Measurements from ENCODE around the gene SBF2.

Gene SBF2

GRCh38 chr11:9969068-9969467 is 325.0 kb downstream of the SBF2 start:
- no peak overlapping the region for H2AFZ ChIP-seq (ENCODE audit: low read depth, low read length)
- H3K4me1 ChIP-seq (ENCODE audit: low read length) = peaks cover 12% of the 10 kb centered on the region
- no peaks in the 10 kb centered on the region for H3K9me3 ChIP-seq (ENCODE audit: insufficient read depth, low read length)
- H3K79me2 ChIP-seq (ENCODE audit: low read length) = no peaks in the 10 kb centered on the region
- H3K36me3 ChIP-seq (replicated peaks; ENCODE audit: low read depth, low read length) = no peaks in the 10 kb centered on the region
- no peak overlapping the region for H3K9ac ChIP-seq (ENCODE audit: low read length)
- no peak overlapping the region for H3K4me3 ChIP-seq (ENCODE audit: low read length)
- no peak overlapping the region for H3K27ac ChIP-seq (ENCODE audit: low read length)
- no peaks in the 10 kb centered on the region for H4K20me1 ChIP-seq (ENCODE audit: insufficient read depth, low read length)
- no peak for TF ChIP-seq EZH2phosphoT487 (IDR thresholded peaks at IDR 0.05; ENCODE audit: low read depth)
- no peak for TF ChIP-seq CTCF (IDR thresholded peaks at IDR 0.05; ENCODE audit: low read depth, low read length)
- peaks cover 13% of the 10 kb centered on the region for H3K27me3 ChIP-seq (ENCODE audit: low read depth, low read length)
- H3K4me2 ChIP-seq (ENCODE audit: low read length) = no peak overlapping the region

- Histone ChIP-seq H2AFZ (ENCODE audit: low read depth, low read length) (no peak overlapping the region), H3K4me1 (ENCODE audit: low read length) (peaks cover 25% of the 10 kb centered on the region), H3K36me3 (replicated peaks; ENCODE audit: low read depth, low read length) (no peaks in the 10 kb centered on the region), H3K9me3 (ENCODE audit: insufficient read depth, low read length) (no peaks in the 10 kb centered on the region), H3K4me3 (ENCODE audit: low read length) (no peak overlapping the region), H3K27me3 (ENCODE audit: low read depth, low read length) (peaks cover 7% of the 10 kb centered on the region; the same call in 1 of the 2 replicates), H3K4me2 (ENCODE audit: low read length) (peak overlapping the region; percentile 55), H3K27ac (ENCODE audit: low read length) (no peak overlapping the region), H3K79me2 (ENCODE audit: low read length) (no peaks in the 10 kb centered on the region), H4K20me1 (ENCODE audit: insufficient read depth, low read length) (no peaks in the 10 kb centered on the region), H3K9ac (ENCODE audit: low read length) (no peak overlapping the region)
- no peak for TF ChIP-seq EZH2phosphoT487 (IDR thresholded peaks at IDR 0.05; ENCODE audit: low read depth)
- TF ChIP-seq CTCF (IDR thresholded peaks at IDR 0.05; ENCODE audit: low read depth, low read length) = no peak
Measured at GRCh38 chr11:9962722-9963121, 331.3 kb downstream of the SBF2 start.

- H3K4me2 ChIP-seq (ENCODE audit: low read length) = no peak overlapping the region
- H3K36me3 ChIP-seq (replicated peaks; ENCODE audit: low read depth, low read length) = no peaks in the 10 kb centered on the region
- H4K20me1 ChIP-seq (ENCODE audit: insufficient read depth, low read length) = no peaks in the 10 kb centered on the region
- no peak overlapping the region for H3K9ac ChIP-seq (ENCODE audit: low read length)
- no peak overlapping the region for H2AFZ ChIP-seq (ENCODE audit: low read depth, low read length)
- H3K79me2 ChIP-seq (ENCODE audit: low read length) = no peaks in the 10 kb centered on the region
- H3K27me3 ChIP-seq (ENCODE audit: low read depth, low read length) = peaks cover 14% of the 10 kb centered on the region
- H3K4me3 ChIP-seq (ENCODE audit: low read length) = no peak overlapping the region
- H3K4me1 ChIP-seq (ENCODE audit: low read length) = peaks cover 3% of the 10 kb centered on the region
- no peaks in the 10 kb centered on the region for H3K9me3 ChIP-seq (ENCODE audit: insufficient read depth, low read length)
- TF ChIP-seq EZH2phosphoT487 (IDR thresholded peaks at IDR 0.05; ENCODE audit: low read depth) (no peak), CTCF (IDR thresholded peaks at IDR 0.05; ENCODE audit: low read depth, low read length) (no peak)
- H3K27ac ChIP-seq (ENCODE audit: low read length) = no peak overlapping the region
Measured at GRCh38 chr11:9957072-9957471, 336.9 kb downstream of the SBF2 start.

- Histone ChIP-seq H3K9ac (ENCODE audit: low read length) (no peak overlapping the region), H3K9me3 (ENCODE audit: insufficient read depth, low read length) (no peaks in the 10 kb centered on the region), H2AFZ (ENCODE audit: low read depth, low read length) (no peak overlapping the region), H3K27ac (ENCODE audit: low read length) (no peak overlapping the region), H3K27me3 (ENCODE audit: low read depth, low read length) (peaks cover 13% of the 10 kb centered on the region), H3K36me3 (replicated peaks; ENCODE audit: low read depth, low read length) (no peaks in the 10 kb centered on the region), H3K4me1 (ENCODE audit: low read length) (no peaks in the 10 kb centered on the region), H4K20me1 (ENCODE audit: insufficient read depth, low read length) (no peaks in the 10 kb centered on the region), H3K4me3 (ENCODE audit: low read length) (no peak overlapping the region), H3K4me2 (ENCODE audit: low read length) (no peak overlapping the region), H3K79me2 (ENCODE audit: low read length) (no peaks in the 10 kb centered on the region)
- TF ChIP-seq EZH2phosphoT487 (IDR thresholded peaks at IDR 0.05; ENCODE audit: low read depth) (no peak), CTCF (IDR thresholded peaks at IDR 0.05; ENCODE audit: low read depth, low read length) (no peak)
Measured at GRCh38 chr11:9956483-9956882, 337.5 kb downstream of the SBF2 start.
